Urinary bladder (tissue), 4 donors: ENCODE measurements around the gene MAP4K2. TPM values are rescaled to one million over a fixed set of nuclear protein-coding genes. Genes with fewer than 3 reads are reported as not detected.
A peak's percentile ranks its signal among the peaks of the same experiment; 100 is the strongest.

ENCODE experiments used
- DNase-seq: peaks from one replicate; pipeline ENCODE4 v3.0.0-alpha.2; 2015; ENCODE audit errors: extremely low spot score
- H3K27ac ChIP-seq: one replicate; pipeline ENCODE4 v1.5.1; 2013; ENCODE audit warnings: low read depth, mild to moderate bottlenecking, moderate library complexity
- H3K36me3 ChIP-seq: one replicate; pipeline ENCODE4 v1.6.1; 2013; ENCODE audit warnings: mild to moderate bottlenecking, moderate library complexity; ENCODE audit not compliant: insufficient read depth
- H3K4me1 ChIP-seq: one replicate; pipeline ENCODE4 v1.6.1; 2013; ENCODE audit warnings: mild to moderate bottlenecking, moderate library complexity; ENCODE audit not compliant: insufficient read depth
- H3K4me3 ChIP-seq: one replicate; pipeline ENCODE4 v1.5.1; 2013; ENCODE audit warnings: low read depth, low read length
- WGBS: extraction: QIAGEN DNeasy Blood & Tissue Kit; methylation state at CpG from one replicate; pipeline ENCODE4 v1.1.7; 2013; 5-methylcytosine and 5-hydroxymethylcytosine counted together
- polyA plus RNA-seq: library from polyadenylated mRNA; stranded (reverse); fragments of 200-250 nt; gene quantifications from one replicate; pipeline ENCODE4 v1.2.3, GENCODE V29; 2013
- total RNA-seq: library from RNA; depleted of rRNA; stranded (reverse); fragments of >200 nt; gene quantifications from one replicate; pipeline ENCODE4 v1.2.3, GENCODE V29; 2014
- donor health status: healthy with polysubstance abuse.
- donor health status: healthy.

MAP4K2 gene
- total and polyA plus RNA-seq, 2 donors: 11.7 to 13.9 TPM

- DNase-seq: no peak
- WGBS: 50% methylated on average over 19 of the region's 19 CpGs
- Histone ChIP-seq H3K27ac (no peak overlapping the region), H3K36me3 (peaks cover 23% of the 10 kb centered on the region), H3K4me3 (no peak overlapping the region), H3K4me1 (no peaks in the 10 kb centered on the region)
Observed at GRCh38 chr11:64767344-64768299, 35.4 kb downstream of the MAP4K2 start.

- Histone ChIP-seq H3K4me3 (no peak overlapping the region), H3K4me1 (no peaks in the 10 kb centered on the region), H3K36me3 (peaks cover 23% of the 10 kb centered on the region), H3K27ac (no peak overlapping the region)
- no peak for DNase-seq
- WGBS: 96% methylated on average over 11 of the region's 11 CpGs
Observed at GRCh38 chr11:64766881-64767280, 36.1 kb downstream of the MAP4K2 start.

- Histone ChIP-seq H3K4me3 (no peak overlapping the region), H3K4me1 (no peaks in the 10 kb centered on the region), H3K36me3 (peaks cover 23% of the 10 kb centered on the region), H3K27ac (no peak overlapping the region)
- DNase-seq: no peak
- 86% methylated on average over 42 of the region's 42 CpGs for WGBS
Observed at GRCh38 chr11:64765851-64766665, 37.0 kb downstream of the MAP4K2 start.

DNA sequence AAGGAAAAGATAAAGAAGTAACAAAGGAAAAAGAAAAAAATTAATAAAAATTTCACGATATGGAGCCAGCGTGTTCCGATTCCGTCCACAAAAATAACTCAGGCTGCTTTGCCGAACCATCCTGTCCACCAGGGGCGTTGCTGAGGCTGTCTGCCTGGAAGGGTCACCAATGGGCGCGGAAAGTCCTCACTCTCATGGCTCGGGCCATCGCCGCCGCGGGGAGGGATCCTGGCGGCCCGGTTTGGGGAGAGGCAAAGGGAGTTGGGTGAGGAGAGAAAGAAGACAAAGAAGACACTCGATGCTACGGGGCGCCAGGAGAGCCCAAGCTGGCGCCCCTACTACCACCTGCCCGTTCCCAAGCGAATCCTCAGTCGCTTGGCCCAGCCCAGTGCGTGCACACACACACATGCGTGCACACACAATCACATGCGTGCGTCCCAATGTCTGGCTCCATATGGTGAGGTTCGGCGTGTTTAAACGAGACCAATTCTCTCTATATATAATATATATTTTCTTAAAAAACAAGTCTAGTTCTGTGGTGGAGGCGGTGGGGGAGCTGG lies 37.6 kb downstream of the MAP4K2 start:
- 88% methylated on average over 30 of the region's 30 CpGs for WGBS
- peaks cover 23% of the 10 kb centered on the region for H3K36me3 ChIP-seq
- no peak overlapping the region for H3K4me3 ChIP-seq
- H3K27ac ChIP-seq: no peak overlapping the region
- no peak for DNase-seq
- no peaks in the 10 kb centered on the region for H3K4me1 ChIP-seq

DNA sequence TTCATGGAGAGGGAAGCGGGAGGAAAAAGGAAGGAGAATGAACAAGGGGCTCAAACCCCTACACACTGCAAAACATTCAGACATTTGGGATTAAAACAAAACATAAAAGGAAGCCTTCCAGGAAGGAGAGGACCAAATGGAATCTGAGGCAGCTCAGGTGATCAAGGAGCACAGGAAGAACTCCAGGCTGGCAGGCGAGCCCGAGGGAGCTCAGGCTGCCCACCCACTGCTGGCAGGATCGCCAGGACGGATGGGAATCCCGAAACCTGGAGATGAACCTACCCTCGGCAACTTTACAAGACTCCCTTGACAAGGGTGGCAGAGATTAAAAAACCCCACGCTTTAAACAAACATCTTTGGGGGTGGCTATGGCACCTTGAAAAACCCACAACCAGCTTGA lies 38.3 kb downstream of the MAP4K2 start:
- DNase-seq: no peak
- no peak overlapping the region for H3K27ac ChIP-seq
- H3K4me3 ChIP-seq: no peak overlapping the region
- WGBS: 81% methylated on average over 8 of the region's 8 CpGs
- H3K36me3 ChIP-seq: peaks cover 20% of the 10 kb centered on the region
- no peaks in the 10 kb centered on the region for H3K4me1 ChIP-seq

- no peak for DNase-seq
- H3K4me1 ChIP-seq: no peaks in the 10 kb centered on the region
- H3K36me3 ChIP-seq: peaks cover 20% of the 10 kb centered on the region
- 52% methylated on average over 11 of the region's 11 CpGs for WGBS
- no peak overlapping the region for H3K27ac ChIP-seq
- no peak overlapping the region for H3K4me3 ChIP-seq
Observed at GRCh38 chr11:64764040-64764611, 38.9 kb downstream of the MAP4K2 start.

GRCh38 chr11:64763526-64764039 lies 39.4 kb downstream of the MAP4K2 start:
- no peak overlapping the region for H3K4me3 ChIP-seq
- 48% methylated on average over 6 of the region's 6 CpGs for WGBS
- H3K36me3 ChIP-seq: peaks cover 17% of the 10 kb centered on the region
- no peaks in the 10 kb centered on the region for H3K4me1 ChIP-seq
- H3K27ac ChIP-seq: no peak overlapping the region
- no peak for DNase-seq

- no peak for DNase-seq
- 45% methylated on average over 13 of the region's 13 CpGs for WGBS
- Histone ChIP-seq H3K4me1 (no peaks in the 10 kb centered on the region), H3K27ac (no peak overlapping the region), H3K36me3 (peaks cover 12% of the 10 kb centered on the region), H3K4me3 (no peak overlapping the region)
Observed at GRCh38 chr11:64762674-64763525, 40.1 kb downstream of the MAP4K2 start.

DNA sequence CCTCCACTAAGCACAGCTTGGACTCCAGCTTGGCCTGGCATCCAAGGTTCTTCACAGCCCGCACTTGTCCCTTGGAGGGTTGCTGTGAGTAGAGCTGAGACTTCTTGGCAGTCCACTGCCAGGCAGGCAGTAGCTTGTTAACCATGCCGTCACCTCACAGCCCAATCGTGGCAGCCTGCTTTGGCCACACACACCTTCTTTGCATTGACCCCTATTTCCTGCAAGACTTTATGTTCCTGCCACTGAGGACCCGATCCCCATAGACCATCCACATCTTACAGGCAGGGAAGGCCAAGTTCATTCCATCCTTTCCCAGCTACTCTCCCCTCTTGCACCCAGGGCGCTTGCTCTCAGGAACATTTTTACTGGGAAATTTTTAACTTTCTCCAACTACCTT lies 40.7 kb downstream of the MAP4K2 start:
- no peak overlapping the region for H3K4me3 ChIP-seq
- no peak overlapping the region for H3K27ac ChIP-seq
- H3K36me3 ChIP-seq: peaks cover 7% of the 10 kb centered on the region
- H3K4me1 ChIP-seq: no peaks in the 10 kb centered on the region
- 62% methylated on average over 5 of the region's 5 CpGs for WGBS
- DNase-seq: no peak

DNA sequence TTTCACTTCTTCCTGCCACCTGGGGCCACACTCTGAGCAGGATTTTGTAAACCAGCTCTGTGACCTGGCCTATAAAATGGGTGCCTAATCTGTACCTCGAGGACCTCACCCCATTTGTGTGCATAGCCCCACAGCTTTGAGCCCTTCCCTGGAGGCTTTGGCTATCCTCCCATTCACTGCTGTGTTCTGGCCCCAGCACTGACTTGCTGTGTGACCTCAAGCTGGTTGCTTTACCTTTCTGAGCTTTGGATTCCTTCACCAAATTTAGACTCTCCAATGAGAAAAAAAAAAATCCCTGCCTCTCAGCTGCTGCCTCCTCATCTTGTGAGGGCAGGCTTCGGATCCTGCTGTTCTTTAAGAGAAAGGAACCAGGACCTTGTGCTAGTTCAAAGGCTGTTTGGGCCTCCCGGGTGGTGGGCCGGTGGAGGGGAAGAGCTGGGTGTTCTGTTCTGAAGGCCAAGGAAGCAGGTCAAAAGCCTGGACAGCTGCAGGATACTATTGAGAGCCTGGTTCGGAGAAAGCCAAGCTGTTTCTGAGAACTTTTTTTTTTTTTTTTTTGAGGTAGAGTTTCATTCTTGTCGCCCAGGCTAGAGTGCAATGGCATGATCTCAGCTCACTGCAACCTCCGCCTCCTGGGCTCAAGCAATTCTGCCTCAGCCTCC lies 42.1 kb downstream of the MAP4K2 start:
- Histone ChIP-seq H3K4me3 (no peak overlapping the region), H3K36me3 (peaks cover 6% of the 10 kb centered on the region), H3K27ac (no peak overlapping the region), H3K4me1 (no peaks in the 10 kb centered on the region)
- WGBS: 47% methylated on average over 7 of the region's 7 CpGs
- DNase-seq: no peak

DNA sequence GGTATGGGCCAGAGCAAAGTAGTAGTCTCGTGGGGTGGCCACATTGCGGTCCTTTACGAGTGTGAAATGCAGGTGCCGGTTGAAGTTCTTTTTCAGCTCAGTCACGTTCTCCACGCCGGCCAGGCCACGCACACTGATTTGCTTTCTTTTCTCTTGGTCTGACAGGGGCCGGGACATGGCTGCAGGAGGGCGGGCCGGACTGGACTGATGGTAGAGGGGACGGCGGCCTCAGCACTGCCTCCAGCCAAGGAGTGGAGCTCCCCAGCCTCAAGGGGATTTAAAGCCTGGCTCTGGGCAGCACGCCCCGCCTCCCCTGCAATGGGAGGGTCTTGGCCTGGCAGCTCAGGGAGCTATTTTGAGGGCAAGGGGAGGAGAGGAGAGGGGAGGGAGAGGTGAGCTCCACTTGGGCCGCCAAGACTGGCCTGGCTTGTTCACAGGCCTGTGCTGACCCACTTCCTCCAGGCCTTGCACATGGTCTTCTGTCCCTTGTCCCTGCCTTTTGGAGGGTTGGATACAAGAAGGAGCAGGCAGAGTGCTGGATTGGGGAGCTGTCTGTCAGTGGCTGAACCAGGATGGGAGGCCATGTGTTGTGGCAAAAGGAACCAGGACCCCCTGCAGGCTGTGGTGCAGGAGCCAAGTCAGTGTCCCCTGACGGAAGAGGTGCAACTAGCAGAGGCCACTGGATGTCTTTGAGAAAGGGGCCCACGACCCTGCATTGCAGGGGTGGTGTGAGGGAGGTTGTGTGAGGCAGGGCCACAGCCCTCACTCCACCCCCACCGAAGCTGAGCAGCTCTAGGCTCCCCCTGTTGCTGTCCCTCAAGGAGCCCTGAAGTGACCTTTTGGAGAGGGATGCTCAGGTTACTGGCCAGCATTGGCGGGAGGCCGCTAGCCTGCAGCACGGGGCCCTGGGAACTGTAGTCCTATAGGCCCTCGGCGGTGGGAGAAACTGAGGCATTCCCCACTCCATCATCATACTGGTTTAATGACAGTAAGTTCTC lies 43.0 kb downstream of the MAP4K2 start, which contains the start of gene PYGM:
TSS of gene PYGM (minus strand) at position 253 of the 998 bp plus-strand sequence. CDS start at position 177, 76 bp downstream.
- 23% methylated on average over 24 of the region's 24 CpGs for WGBS
- Histone ChIP-seq H3K36me3 (peaks cover 6% of the 10 kb centered on the region), H3K27ac (peak within 1 kb of the TSS; percentile 43), H3K4me1 (no peaks in the 10 kb centered on the region), H3K4me3 (no peak within 1 kb of the TSS)
- DNase-seq: peak; percentile 54
